CD4-positive, alpha-beta T cell (primary cell): ENCODE data around the gene TMEM145. TPM values are rescaled to one million over a fixed set of nuclear protein-coding genes. Genes with fewer than 3 reads are reported as not detected.

ENCODE experiments used
- ATAC-seq: fragments of 200-7000 bp; cut with Tn5 transposase; one replicate; pipeline ENCODE4 v1.10.0; 2022; ENCODE audit warnings: mild to moderate bottlenecking; ENCODE audit not compliant: poor library complexity
- CTCF ChIA-PET: fragments of 350-600 bp; sonication (Branson Sonifier 250); formaldehyde crosslinking; loops from one replicate; lab custom pipeline; 2021; ENCODE audit warnings: antibody characterized with exemption, inconsistent platforms; lab: Charles Lee
- POLR2A ChIA-PET: fragments of 350-600 bp; sonication (Branson Sonifier 250); formaldehyde crosslinking; loops from one replicate; lab custom pipeline; 2021; ENCODE audit warnings: antibody characterized with exemption, inconsistent platforms; lab: Charles Lee
- DNase-seq, 14 experiments: peaks; one replicate each; pipeline ENCODE4 v3.0.0-alpha.2; 2013 to 2020; ENCODE audit warnings: mixed read lengths in 2 of 14
- H3K27ac ChIP-seq, 2 donors: one replicate each; pipeline versions ENCODE4 v1.5.1 to v1.7.0; 2013; ENCODE audit warnings: low read length in 2 of 2, low read depth in 1 of 2, mild to moderate bottlenecking in 1 of 2
- H3K27me3 ChIP-seq, 2 experiments: 1 replicate in 1 of 2; 2 replicates in 1 of 2; pipeline versions ENCODE4 v1.6.1 to v1.7.0; 2013; ENCODE audit warnings: low read length in 2 of 2, control low read depth in 1 of 2, mild to moderate bottlenecking in 1 of 2, moderate library complexity in 1 of 2; ENCODE audit not compliant: insufficient read depth in 2 of 2, control insufficient read depth in 1 of 2
- H3K36me3 ChIP-seq: one replicate; pipeline ENCODE4 v1.6.1; 2013; ENCODE audit warnings: low read length, control low read depth; ENCODE audit not compliant: insufficient read depth
- H3K4me1 ChIP-seq: one replicate; pipeline ENCODE4 v1.6.1; 2013; ENCODE audit warnings: low read length, control low read depth; ENCODE audit not compliant: insufficient read depth
- H3K4me3 ChIP-seq: one replicate; pipeline ENCODE4 v1.5.1; 2013; ENCODE audit warnings: mild to moderate bottlenecking, low read length, moderate library complexity
- H3K9me3 ChIP-seq, 2 experiments: 1 replicate in 1 of 2; 2 replicates in 1 of 2; pipeline versions ENCODE4 v1.6.1 to v1.7.0; 2013; ENCODE audit warnings: low read length in 2 of 2, mild to moderate bottlenecking in 2 of 2, control low read depth in 1 of 2, moderate library complexity in 1 of 2; ENCODE audit not compliant: control insufficient read depth in 1 of 2, insufficient read depth in 1 of 2
- H3K27ac Mint-ChIP-seq: one replicate; pipeline ENCODE4 v1.8.0; 2020; ENCODE audit warnings: mixed read lengths
- H3K27me3 Mint-ChIP-seq: one replicate; pipeline ENCODE4 v1.8.0; 2021; ENCODE audit warnings: mixed read lengths
- H3K36me3 Mint-ChIP-seq: one replicate; pipeline ENCODE4 v1.8.0; 2021; ENCODE audit warnings: low read depth, mixed read lengths
- H3K4me1 Mint-ChIP-seq: one replicate; pipeline ENCODE4 v1.8.0; 2021; ENCODE audit warnings: low read depth, mixed read lengths
- H3K4me3 Mint-ChIP-seq: one replicate; pipeline ENCODE4 v1.8.0; 2020; ENCODE audit warnings: mild to moderate bottlenecking, mixed read lengths
- H3K9me3 Mint-ChIP-seq: one replicate; pipeline ENCODE4 v1.8.0; 2020; ENCODE audit warnings: mixed read lengths
- CTCF ChIP-seq: fragments of 200-600 bp; IDR thresholded peaks from one replicate; pipeline ENCODE4 v1.8.0; 2022; ENCODE audit warnings: antibody characterized with exemption, mild to moderate bottlenecking
- intact Hi-C, 2 experiments: fragments of 100-400 bp; cut with DNase I in 1 of 2; cut with micrococcal nuclease in 1 of 2; formaldehyde crosslinking; loops; one replicate each; pipeline versions ENCODE4 v1.15.1 to v1.9.0; 2023 to 2025; cut with DNase I, micrococcal nuclease
- total RNA-seq, 174 experiments: library from RNA in 2 of 174; stranded (reverse) in 2 of 174; gene quantifications; one replicate each; pipeline ENCODE4 v1.2.3 and lab custom pipeline; 2021 to 2026

Gene TMEM145
- total RNA-seq, 2 experiments from 2014 or later = not detected

DNA sequence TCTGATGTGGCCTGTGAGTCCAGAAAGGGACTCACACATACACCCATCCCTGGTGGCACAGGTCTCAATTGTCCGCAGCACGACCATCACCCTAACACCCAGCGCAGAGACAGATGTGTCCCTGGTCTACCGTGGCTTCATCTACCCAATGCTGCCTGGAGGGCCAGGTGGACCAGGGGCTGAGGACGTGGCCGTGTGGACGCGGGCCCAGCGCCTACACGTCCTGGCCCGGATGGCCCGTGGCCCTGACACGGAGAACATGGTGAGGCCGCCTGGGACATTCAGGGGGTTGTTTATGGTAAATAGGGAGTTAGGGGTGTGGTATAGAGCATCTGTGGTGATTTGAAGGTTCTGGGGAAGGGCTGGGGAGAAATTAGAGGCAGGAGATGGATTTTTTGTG lies 35.1 kb downstream of the TMEM145 start:
- Histone ChIP-seq H3K4me3 (no peak overlapping the region), H3K4me1 (no peaks in the 10 kb centered on the region), H3K36me3 (no peaks in the 10 kb centered on the region), H3K27me3 (no peaks in the 10 kb centered on the region), H3K9me3 (no peaks in the 10 kb centered on the region), H3K27ac (no peak overlapping the region)
- intact Hi-C loops = no loop called here
- Mint-ChIP-seq H3K9me3 (no peaks in the 10 kb centered on the region), H3K36me3 (peaks cover 7% of the 10 kb centered on the region), H3K4me3 (no peak overlapping the region), H3K4me1 (no peaks in the 10 kb centered on the region), H3K27ac (no peak overlapping the region), H3K27me3 (no peaks in the 10 kb centered on the region)
- TF ChIP-seq CTCF = no peak
- ATAC-seq (no peak), DNase-seq (no peak)
- ChIA-PET CTCF (no interaction called here), POLR2A (no interaction called here)

GRCh38 chr19:42349378-42350107 lies 36.4 kb downstream of the TMEM145 start:
- DNase-seq = no peak
- ChIA-PET POLR2A (no interaction called here), CTCF (no interaction called here)
- no peak for ATAC-seq
- no peaks in the 10 kb centered on the region for H3K27me3 ChIP-seq
- peaks cover 6% of the 10 kb centered on the region for H3K36me3 Mint-ChIP-seq
- TF ChIP-seq CTCF = no peak
- H3K27me3 Mint-ChIP-seq = no peaks in the 10 kb centered on the region
- H3K4me3 Mint-ChIP-seq = no peak overlapping the region
- intact Hi-C loops = no loop called here
- no peak overlapping the region for H3K4me3 ChIP-seq
- no peaks in the 10 kb centered on the region for H3K36me3 ChIP-seq
- no peak overlapping the region for H3K27ac ChIP-seq
- H3K4me1 ChIP-seq = no peaks in the 10 kb centered on the region
- no peak overlapping the region for H3K27ac Mint-ChIP-seq
- no peaks in the 10 kb centered on the region for H3K9me3 Mint-ChIP-seq
- no peaks in the 10 kb centered on the region for H3K4me1 Mint-ChIP-seq
- H3K9me3 ChIP-seq = no peaks in the 10 kb centered on the region

DNA sequence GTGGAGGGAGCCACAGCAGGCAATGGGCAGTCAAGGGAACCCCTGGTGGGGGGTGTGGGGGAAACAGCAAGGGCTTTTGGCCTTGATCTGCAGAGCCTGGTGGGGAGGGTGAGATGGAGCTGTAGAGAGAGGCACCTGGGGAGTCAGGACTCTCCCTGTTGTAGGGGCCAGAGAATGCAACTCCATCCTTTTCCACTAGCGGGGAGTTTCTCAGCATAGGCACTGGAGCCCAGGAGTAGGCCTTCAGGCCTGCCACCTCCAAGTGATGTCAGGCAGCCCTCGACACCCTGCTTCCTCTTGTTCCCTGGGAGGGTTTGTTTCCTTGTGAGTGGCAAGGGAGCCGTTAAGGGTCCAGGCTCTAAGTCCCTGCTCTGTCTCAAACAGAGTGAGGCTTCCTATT lies 37.3 kb downstream of the TMEM145 start:
- TF ChIP-seq CTCF = no peak
- H3K27me3 Mint-ChIP-seq = no peaks in the 10 kb centered on the region
- Histone ChIP-seq H3K9me3 (no peaks in the 10 kb centered on the region), H3K27me3 (no peaks in the 10 kb centered on the region), H3K4me1 (no peaks in the 10 kb centered on the region), H3K27ac (no peak overlapping the region), H3K36me3 (no peaks in the 10 kb centered on the region), H3K4me3 (no peak overlapping the region)
- intact Hi-C loops = no loop called here
- no peak overlapping the region for H3K27ac Mint-ChIP-seq
- H3K4me1 Mint-ChIP-seq = no peaks in the 10 kb centered on the region
- POLR2A ChIA-PET = no interaction called here
- ATAC-seq (no peak), DNase-seq (no peak)
- CTCF ChIA-PET = no interaction called here
- no peak overlapping the region for H3K4me3 Mint-ChIP-seq
- H3K9me3 Mint-ChIP-seq = no peaks in the 10 kb centered on the region
- peaks cover 8% of the 10 kb centered on the region for H3K36me3 Mint-ChIP-seq
